MCF 10A (cell line): Measurements from ENCODE around the gene PRKAA2. TPM values are rescaled to one million over a fixed set of nuclear protein-coding genes. Genes with fewer than 3 reads are reported as not detected.
A peak's percentile ranks its signal among the peaks of the same experiment; 100 is the strongest.

Experiments used
- BruUV-seq: library from RNA; stranded (reverse); fragments of 400-500 nt; replicated peaks from 2 replicates; lab custom pipeline; 2021; lab: Mats Ljungman, UMichigan
- CTCF ChIA-PET: fragments of 300-600 bp; sonication (Branson Sonifier 250); formaldehyde crosslinking; extraction: SDS; loops from one replicate; lab custom pipeline; 2021; ENCODE audit warnings: antibody characterized with exemption, inconsistent platforms; lab: Yijun Ruan, JAX
- POLR2A ChIA-PET: fragments of 300-600, 350-650 bp; sonication (Branson Sonifier 250); formaldehyde crosslinking; extraction: SDS; loops from one replicate; lab custom pipeline; 2020; ENCODE audit warnings: antibody characterized with exemption, inconsistent platforms; lab: Yijun Ruan, JAX
- DNase-seq: peaks from one replicate; pipeline ENCODE4 v3.0.0-alpha.2; 2018; ENCODE audit not compliant: unreplicated experiment
- H3K27ac Mint-ChIP-seq: one replicate; pipeline ENCODE4 v1.8.0; 2022; ENCODE audit warnings: mild to moderate bottlenecking, low read depth, mixed read lengths; ENCODE audit not compliant: unreplicated experiment
- H3K27me3 Mint-ChIP-seq: one replicate; pipeline ENCODE4 v1.8.0; 2022; ENCODE audit warnings: mixed read lengths; ENCODE audit not compliant: insufficient read depth, unreplicated experiment
- H3K36me3 Mint-ChIP-seq: one replicate; pipeline ENCODE4 v1.8.0; 2022; ENCODE audit warnings: mild to moderate bottlenecking, moderate library complexity, mixed read lengths; ENCODE audit not compliant: insufficient read depth, unreplicated experiment
- H3K4me1 Mint-ChIP-seq: one replicate; pipeline ENCODE4 v1.8.0; 2022; ENCODE audit warnings: mixed read lengths; ENCODE audit not compliant: insufficient read depth, unreplicated experiment
- H3K4me3 Mint-ChIP-seq: one replicate; pipeline ENCODE4 v1.8.0; 2022; ENCODE audit warnings: mild to moderate bottlenecking, moderate library complexity, mixed read lengths; ENCODE audit not compliant: unreplicated experiment
- H3K9me3 Mint-ChIP-seq: one replicate; pipeline ENCODE4 v1.8.0; 2022; ENCODE audit warnings: mixed read lengths; ENCODE audit not compliant: unreplicated experiment
- intact Hi-C: fragments of 100-400 bp; cut with micrococcal nuclease; formaldehyde crosslinking; loops from 2 replicates; pipeline ENCODE4 v1.14.1; 2022
- total RNA-seq: library from RNA; stranded (reverse); gene quantifications from 2 replicates; pipeline ENCODE4 v1.2.3, GENCODE V29; 2022
- TF ChIP-seq, protein P1 (sequence below): fragments of 200-600 bp; IDR thresholded peaks from one replicate; pipeline ENCODE4 v1.8.0; 2022; ENCODE audit warnings: antibody characterized with exemption, mild to moderate bottlenecking; ENCODE audit not compliant: unreplicated experiment

Gene PRKAA2
- total RNA-seq, 1 experiment from 2014 or later: 0.72 TPM

DNA sequence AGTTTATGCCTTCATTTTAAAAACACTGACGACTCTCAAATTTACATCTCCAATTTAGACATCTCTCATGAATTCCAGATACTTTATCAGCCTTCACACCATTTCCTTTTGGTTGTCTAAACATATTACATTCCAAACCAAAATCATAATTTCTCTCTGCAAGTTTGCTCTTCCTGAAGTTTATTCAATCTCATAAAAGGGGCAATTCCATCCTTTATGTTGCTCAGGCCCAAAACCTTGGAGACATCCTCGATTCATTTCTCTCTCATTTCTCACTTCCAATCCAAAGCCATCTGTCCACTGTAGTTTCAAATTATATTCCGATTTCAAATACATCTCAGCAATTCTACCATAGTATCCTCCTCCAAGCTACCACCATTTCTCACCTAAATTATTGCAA, 100.1 kb downstream of the PRKAA2 start:
- Mint-ChIP-seq H3K4me3 (no peak overlapping the region), H3K36me3 (no peaks in the 10 kb centered on the region), H3K4me1 (no peaks in the 10 kb centered on the region), H3K27ac (no peak overlapping the region), H3K9me3 (no peaks in the 10 kb centered on the region), H3K27me3 (peaks cover 16% of the 10 kb centered on the region)
- TF ChIP-seq, protein P1, sequence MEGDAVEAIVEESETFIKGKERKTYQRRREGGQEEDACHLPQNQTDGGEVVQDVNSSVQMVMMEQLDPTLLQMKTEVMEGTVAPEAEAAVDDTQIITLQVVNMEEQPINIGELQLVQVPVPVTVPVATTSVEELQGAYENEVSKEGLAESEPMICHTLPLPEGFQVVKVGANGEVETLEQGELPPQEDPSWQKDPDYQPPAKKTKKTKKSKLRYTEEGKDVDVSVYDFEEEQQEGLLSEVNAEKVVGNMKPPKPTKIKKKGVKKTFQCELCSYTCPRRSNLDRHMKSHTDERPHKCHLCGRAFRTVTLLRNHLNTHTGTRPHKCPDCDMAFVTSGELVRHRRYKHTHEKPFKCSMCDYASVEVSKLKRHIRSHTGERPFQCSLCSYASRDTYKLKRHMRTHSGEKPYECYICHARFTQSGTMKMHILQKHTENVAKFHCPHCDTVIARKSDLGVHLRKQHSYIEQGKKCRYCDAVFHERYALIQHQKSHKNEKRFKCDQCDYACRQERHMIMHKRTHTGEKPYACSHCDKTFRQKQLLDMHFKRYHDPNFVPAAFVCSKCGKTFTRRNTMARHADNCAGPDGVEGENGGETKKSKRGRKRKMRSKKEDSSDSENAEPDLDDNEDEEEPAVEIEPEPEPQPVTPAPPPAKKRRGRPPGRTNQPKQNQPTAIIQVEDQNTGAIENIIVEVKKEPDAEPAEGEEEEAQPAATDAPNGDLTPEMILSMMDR: no peak
- ChIA-PET CTCF (no interaction called here), POLR2A (no interaction called here)
- intact Hi-C loops: no loop called here
- DNase-seq: no peak
- no TSS peak for BruUV-seq

DNA sequence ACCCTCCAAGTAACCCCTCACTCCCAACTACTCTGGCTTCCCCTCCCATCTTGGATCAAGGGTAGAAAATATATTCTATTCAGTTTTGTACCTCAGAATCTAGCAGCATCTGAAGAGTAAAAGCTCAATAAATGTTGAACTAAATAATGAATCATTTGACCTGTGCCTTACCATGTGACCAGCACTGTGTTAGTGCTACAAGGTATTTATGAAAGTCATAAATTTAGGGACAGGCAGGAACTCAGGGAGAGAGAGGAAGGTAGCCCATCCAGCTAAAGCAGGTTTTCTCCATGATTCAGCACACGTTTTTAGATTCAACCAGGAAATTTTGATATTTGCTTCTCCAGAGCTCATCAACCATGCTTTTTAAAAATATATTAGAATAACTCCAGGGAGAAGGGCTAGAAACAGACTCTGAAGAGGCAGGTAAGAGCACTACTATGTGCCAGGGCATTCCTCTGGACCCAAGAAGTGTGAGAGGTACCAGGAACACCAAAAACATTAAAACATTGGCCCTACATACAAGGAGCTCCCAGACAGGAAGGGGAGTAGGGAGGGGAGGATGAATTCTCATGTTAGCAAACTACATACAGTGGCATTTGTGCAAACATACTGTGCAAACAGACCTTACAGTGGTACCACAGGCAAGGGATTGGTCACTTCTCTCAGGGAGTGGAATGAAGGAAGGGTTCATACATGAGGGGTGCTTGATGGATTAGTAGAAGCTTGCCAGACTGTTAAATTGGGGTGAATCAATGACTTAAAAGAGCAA, 109.8 kb downstream of the PRKAA2 start:
- Mint-ChIP-seq H3K36me3 (no peaks in the 10 kb centered on the region), H3K4me1 (no peaks in the 10 kb centered on the region), H3K4me3 (no peak overlapping the region), H3K9me3 (no peaks in the 10 kb centered on the region), H3K27me3 (peaks cover 15% of the 10 kb centered on the region), H3K27ac (no peak overlapping the region)
- no TSS peak for BruUV-seq
- TF ChIP-seq, protein P1: no peak
- ChIA-PET CTCF (interaction anchor here (0.6 to 4.0 kb wide), 5 partner anchors 13 to 1741 kb away, joined by 3 to 24 read pairs (median 6); no protein-coding TSS in a partner anchor), POLR2A (no interaction called here)
- no peak for DNase-seq
- intact Hi-C loops: loop anchor here (5.0 kb wide), 1 partner anchor 47 kb away; no protein-coding TSS in a partner anchor

DNA sequence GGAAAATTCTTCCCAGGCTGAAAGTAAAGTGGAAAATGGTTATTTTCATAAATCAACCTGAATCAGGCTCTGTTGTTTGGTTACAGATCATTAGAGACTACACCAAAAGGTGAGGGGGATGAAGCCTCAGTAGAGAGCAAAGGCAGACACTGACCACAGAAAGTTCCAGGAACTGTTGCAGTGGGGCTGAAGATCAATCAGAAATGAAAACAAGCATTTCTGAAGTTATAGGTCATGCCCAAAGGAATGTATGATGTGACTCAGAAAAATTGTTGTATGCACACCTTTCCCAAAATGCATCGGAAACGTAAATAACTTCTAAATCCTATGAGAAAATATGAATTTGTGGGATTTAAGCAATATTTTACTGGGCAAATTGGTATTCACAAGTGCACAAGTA, 110.8 kb downstream of the PRKAA2 start:
- ChIA-PET CTCF (interaction anchor here (4.0 kb wide), 1 partner anchor 65 kb away, joined by 24 read pairs; no protein-coding TSS in a partner anchor), POLR2A (no interaction called here)
- Mint-ChIP-seq H3K4me1 (no peaks in the 10 kb centered on the region), H3K27ac (no peak overlapping the region), H3K27me3 (peaks cover 15% of the 10 kb centered on the region), H3K4me3 (no peak overlapping the region), H3K36me3 (no peaks in the 10 kb centered on the region), H3K9me3 (no peaks in the 10 kb centered on the region)
- DNase-seq: no peak
- intact Hi-C loops: loop anchor here (5.0 kb wide), 1 partner anchor 46 kb away; no protein-coding TSS in a partner anchor
- TF ChIP-seq, protein P1: no peak
- BruUV-seq: no TSS peak

DNA sequence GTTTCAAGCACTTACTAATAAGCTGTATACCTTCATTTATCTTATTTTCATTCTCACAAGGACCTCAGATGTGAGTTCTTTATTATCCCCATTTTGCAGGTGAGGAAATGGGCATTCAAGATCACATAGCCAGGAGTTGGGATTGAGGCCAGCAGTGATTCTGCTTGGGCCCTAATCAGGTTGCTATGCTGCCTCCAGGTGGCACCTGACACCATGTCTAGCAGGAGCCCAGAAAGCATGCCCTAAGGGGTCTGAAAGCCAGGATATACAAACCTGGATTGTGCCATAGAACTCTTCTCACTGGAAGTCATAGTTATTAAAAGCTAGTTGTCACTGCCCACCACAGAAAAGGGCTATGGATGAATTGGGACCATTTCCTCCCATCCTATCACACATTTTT, 113.0 kb downstream of the PRKAA2 start:
- H3K27me3 Mint-ChIP-seq: peaks cover 15% of the 10 kb centered on the region
- CTCF ChIA-PET: interaction anchor here (0.5 to 4.0 kb wide), 13 partner anchors 14 to 1789 kb away, joined by 3 to 24 read pairs (median 3); partner anchors contain the start of gene OMA1
- DNase-seq: peak; percentile 61
- POLR2A ChIA-PET: no interaction called here
- no peaks in the 10 kb centered on the region for H3K36me3 Mint-ChIP-seq
- H3K9me3 Mint-ChIP-seq: no peaks in the 10 kb centered on the region
- intact Hi-C loops: loop anchor here (1.0 to 5.0 kb wide), 2 partner anchors 44 to 63 kb away; no protein-coding TSS in a partner anchor
- BruUV-seq: no TSS peak
- no peak overlapping the region for H3K4me3 Mint-ChIP-seq
- TF ChIP-seq, protein P1: no peak
- no peaks in the 10 kb centered on the region for H3K4me1 Mint-ChIP-seq
- H3K27ac Mint-ChIP-seq: no peak overlapping the region
